NCI-H2196 treated with DMSO at 0.1 percent for 48 hours (cell line): Measurements from ENCODE around the gene EYS.

Experiments used
- DNase-seq: peaks from one replicate; lab custom pipeline; 2025; ENCODE audit not compliant: unreplicated experiment; lab: John Stamatoyannopoulos, UW

EYS gene

DNA sequence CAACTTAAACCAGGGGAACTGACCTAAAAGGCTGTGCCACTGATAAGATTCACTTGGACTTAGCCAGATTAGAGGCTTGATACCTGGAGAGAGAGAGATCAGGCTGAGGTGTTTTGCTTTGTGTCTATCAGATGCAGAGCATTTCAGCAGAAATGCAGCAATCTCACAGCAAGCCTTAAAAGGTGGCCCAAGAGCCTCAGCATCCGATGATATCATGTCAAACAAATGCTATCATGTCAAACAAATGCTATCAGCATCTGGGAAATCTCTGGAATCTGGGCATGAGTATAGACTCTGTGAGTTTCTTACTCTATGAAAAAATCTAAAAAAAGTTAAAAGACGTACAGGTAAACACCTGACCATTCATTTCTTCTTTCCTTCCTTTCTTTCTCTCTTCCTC is 718.9 kb downstream of the EYS start:
- DNase-seq = no peak

DNA sequence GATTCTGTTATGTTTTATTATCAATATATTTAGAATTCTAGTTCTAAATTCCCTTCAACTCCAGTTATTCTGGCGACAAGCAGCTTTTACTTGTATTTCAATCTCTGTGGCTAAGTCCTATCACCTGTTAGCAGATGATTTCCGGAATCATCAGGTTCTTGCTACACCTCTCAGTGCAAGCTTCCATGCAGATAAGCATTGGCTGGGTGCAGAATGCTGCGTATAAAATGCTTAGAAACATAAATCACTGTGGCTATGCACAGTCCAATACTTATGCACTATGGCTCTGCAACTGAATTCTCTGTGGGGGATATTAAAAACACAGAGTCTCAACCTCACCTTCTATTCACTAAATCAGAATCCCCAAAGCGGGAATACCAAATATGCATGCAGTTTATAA is 720.0 kb downstream of the EYS start:
- no peak for DNase-seq

DNA sequence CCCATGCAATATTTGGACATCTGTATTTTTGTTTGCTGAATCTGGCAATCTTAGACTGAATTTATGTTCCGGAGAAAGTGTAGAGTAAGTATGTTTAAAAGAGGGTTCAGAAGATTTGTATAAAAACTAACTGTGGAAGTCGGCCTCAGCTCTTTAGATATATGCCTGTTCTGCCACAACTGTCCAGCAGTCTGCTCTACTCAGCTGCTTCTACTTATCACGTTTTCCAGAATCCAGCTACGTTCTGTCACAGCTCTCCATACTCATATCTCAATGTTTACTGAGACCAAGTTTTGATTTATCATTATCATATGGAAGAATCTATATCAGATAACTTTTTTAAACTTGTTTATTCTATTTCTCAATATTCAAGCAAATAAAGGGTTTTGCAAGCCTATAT is 721.3 kb downstream of the EYS start:
- no peak for DNase-seq

DNA sequence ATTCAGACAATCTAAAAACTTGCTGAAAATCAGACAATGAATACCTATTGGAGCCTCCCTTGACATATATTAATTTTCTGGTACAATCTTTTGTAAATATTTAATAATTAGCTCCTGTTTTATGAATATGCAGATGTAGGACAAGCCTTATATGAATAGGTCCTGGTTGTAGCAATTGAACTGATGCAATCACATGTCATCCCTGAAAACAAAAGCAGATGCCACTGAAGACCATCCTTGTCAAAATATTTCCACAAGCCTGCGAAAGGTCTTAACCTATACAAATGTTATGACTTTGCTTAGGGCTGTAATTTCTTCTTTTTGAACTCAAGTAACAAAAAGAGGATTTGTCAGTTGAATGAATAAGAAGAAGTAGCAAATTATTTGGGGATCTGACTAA is 722.1 kb downstream of the EYS start:
- no peak for DNase-seq

DNA sequence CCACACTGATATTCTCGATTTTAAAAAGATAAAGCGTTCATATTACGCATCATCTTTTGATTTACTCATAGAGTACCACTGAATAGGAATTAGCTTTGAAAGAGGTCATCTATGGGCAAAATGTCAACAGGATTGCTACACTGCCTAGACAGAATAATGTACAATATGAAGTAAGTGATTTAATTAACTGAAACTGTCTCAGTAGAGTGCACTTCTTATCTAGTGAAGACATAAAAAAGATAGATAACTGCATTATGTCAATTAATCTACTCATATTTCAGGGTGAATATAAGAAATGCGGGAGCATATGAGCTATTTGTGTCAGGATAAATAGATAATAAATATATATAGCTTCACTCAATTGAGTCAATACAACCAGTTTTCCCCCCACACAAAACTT is 723.9 kb downstream of the EYS start:
- no peak for DNase-seq

DNA sequence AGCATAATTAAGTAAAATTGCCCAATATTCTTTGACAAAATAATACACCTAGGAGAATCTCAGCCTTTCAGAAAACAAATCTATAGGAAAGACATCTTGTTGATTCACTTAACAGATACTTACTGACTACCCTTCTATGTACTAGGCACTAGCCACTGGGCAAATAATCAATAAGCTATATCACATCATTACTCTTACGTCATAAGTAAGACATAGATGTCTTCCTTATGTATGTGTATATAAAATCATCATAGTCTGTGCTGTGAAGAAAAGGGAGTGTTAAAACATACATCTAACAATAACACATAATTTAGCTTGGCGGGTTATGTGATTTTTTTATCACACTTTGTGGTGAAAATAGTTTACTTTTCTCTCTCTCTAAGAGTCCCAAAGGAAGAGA is 733.9 kb downstream of the EYS start:
- no peak for DNase-seq

DNA sequence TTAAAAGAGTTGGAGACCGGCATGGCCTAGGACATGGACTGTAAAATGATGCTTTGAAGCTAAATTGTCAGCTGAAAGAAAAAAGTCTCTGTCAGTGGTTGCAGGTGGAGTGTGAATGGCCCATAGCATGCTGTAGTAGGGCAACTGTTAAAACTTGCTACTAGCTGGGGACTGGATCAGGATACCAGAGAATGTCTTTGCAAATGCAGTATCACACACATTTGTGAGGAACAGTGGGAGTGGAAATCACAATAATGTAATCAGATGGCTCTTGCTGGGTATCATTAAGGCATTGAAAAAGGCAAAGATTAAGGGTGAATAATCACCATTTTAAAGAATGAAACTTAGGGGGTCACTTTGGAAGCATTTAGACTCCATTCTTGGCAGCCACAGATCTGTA is 737.9 kb downstream of the EYS start:
- no peak for DNase-seq

DNA sequence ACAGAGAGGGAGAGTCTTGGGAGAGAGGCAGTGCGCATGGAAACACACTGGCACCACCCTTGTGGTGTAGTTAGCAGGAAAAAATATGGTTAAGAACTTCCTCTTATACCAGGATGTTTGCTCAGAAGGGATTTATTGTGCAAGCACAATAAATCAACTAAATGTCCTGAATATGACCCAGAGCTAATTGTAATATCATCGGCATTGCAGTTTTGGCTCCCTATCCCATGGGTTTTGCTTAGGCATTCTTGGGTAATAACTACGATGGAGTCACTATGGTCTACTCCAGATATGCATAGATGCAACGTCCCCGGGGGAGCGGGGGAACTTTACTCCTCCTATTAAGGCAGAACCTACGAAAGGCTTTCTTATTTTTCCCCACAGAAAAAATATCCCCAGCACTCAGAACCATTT is 751.6 kb downstream of the EYS start:
- no peak for DNase-seq

DNA sequence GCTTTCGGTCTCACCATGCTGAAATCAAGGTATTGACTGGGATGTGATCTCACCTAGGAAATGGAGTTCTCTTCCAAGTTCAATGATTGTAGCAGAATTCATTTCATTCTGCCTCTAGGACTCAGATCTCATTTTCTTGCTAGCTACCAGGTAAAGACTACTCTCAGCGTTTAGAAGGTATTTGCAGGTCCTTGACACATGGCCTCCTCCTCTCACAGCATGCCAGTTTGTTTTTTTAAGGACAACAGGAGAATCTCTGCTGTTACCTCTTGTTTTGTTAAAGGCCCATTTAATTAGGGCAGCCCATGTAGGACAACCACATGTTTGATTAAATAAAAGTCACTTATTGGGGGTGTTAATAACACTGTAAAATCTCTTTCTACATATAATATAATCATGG is 757.8 kb downstream of the EYS start:
- no peak for DNase-seq

DNA sequence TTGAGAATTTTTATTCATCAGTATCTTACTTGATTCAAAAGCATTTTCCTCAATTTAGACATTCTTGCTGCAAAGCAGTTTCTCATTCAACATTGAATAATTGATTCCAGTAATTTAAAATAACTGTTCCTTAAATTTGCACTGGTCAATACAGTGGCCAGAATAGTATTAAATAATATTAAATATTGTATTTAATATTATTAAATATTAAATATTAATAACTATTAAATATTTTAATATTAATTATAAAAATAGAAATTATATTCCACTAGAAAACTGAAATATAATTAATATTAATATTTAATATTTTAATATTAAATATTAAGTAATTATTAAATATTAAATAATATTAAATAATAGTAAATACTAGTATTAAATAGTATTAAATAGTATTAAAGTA is 758.8 kb downstream of the EYS start:
- DNase-seq = no peak

DNA sequence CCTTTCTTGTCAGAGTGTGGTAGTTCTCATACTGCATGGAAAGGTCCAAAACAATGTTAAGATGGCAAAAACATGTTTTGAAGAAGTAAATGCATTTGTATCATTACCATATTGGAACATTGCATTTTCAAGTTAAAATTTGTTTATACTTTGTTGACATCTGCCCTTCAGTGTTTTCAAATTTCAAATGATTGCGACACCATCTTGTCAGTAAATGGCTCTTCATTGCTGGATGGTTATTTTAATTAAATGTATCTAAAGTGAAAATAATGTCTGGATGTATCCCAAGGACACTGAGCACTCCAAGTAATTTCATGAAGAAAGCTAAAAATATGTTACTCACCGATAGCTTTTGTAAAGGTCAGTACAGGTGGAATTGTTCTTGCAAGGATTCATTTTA is 761.6 kb downstream of the EYS start:
- no peak for DNase-seq

DNA sequence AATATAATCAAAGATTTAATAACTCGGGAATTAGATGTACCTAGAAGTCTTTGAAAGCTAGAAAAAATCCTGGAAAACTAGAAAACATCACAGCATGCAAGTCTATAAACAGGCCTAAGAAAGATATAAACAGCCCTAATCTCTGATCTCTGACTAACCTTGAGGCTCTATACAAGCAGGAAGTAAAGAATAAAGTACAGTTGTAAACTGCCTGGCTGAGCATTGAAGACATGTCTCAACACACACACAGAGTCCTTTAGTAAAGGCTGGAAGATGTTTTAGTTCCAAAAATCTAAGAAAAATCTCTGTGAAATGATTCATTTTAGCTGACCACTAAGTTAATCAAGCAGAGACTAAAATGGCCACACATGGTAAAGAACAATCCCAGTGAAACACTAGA is 774.5 kb downstream of the EYS start:
- DNase-seq = no peak

DNA sequence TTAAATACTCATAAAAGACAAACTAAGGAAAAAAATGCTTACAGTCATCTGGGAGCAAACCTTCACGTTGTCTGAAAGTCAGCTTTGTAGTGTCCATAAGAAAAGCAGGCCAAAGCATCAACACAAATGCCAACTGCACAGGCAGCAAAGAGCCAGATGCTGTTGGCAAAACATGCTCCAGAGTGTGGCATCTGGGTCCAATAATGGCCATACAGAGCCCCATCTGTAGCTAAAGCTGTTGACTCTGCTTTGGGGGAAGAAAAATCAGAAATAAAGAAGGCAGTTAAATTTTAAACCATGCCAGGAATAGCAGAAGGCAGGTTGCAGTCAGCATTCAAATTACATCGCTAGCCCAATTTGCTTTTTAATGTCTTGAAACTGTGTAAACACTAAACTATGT is 776.3 kb downstream of the EYS start:
- DNase-seq = no peak

DNA sequence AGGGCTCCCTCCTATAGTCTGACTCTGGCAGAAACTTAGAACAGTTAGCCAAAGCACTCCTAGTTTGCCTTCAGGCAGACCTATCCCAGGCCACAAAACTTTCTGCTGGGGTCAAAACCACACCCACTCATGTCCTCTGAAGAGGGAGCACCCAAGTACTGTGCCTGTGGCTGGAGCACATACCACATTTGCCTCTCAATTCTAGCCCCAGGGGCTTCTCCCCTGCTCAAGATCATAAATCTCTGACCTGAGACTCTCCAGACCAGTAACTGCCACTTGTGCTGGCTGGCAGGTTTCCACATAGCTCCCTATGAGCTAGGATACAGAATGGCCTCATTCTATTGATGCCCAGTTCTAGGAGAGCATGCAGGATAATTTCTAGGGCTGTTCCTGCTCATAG is 781.0 kb downstream of the EYS start:
- DNase-seq = no peak

DNA sequence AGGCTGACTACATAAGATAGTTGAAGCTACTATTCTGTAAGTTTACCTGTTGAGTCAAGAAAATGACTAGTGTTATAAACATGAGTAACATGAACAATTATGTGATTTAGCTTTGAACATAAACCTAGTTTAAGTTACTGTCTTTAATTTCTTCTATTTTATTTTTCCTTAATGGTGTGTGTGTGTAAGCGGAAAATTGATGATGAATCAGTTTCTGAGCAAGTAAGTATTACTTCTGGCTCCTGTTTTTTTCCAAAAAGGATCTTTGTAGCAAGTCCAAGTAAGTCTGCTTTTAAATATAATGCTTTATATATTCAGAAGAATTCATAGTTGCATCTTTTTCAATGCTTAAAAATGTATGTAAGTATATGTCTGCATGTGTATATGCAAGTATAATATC is 786.8 kb downstream of the EYS start:
- no peak for DNase-seq

DNA sequence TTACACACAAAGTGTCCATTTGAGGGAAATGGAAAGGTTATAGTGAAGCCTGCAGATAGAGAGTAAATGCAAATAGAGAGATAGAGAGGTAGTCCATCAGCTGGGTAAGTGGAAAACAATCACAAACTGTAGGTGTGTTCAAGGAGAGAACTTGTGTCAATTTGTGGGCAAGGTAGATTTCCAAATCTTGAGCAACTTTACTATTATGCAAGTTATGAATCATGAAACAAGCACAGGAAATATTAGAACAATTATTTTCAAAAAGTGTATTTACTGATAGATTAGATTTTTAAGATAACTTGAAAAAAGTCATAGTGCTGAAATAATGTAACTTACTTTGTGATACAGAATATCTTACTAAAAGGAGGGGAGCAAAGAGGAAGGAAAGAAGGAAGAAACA is 792.9 kb downstream of the EYS start:
- no peak for DNase-seq

DNA sequence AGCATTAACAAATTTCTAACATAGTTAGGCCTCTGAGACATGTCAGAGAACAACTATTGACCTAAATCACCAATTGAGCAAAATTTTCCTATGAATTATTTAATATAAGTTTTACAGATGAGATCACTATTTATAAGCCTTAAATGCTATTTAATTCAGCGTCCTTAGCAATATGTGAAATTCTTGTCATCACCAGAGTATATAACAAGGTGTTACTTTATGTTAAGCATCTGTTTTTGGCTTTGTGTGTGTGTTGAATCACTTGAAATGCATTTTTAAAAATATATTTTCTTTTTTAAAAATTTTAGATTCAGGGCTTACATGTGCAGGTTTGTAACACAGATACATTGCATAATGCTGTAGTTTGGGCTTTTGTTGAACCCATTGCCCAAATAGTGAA is 794.1 kb downstream of the EYS start:
- DNase-seq = no peak

DNA sequence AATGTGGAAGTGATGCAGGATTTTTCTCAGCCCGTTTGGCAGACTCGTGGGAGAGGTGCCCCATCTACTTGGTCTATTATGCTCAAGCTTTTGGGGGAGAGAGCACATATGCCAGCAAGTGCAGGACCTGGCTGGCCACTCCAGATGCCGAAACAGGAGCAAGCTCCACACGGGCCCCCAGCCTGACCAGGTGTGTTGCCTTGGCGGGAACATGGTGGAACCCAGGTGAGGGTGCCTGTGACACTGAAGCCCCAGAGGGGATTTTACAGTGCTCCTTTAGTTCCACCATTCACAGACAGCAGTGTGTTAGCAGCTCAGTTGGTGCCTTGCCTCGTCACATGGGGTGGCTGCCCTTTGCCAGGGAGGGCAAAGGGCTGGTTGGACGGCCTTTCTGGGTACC is 798.9 kb downstream of the EYS start:
- DNase-seq = no peak

DNA sequence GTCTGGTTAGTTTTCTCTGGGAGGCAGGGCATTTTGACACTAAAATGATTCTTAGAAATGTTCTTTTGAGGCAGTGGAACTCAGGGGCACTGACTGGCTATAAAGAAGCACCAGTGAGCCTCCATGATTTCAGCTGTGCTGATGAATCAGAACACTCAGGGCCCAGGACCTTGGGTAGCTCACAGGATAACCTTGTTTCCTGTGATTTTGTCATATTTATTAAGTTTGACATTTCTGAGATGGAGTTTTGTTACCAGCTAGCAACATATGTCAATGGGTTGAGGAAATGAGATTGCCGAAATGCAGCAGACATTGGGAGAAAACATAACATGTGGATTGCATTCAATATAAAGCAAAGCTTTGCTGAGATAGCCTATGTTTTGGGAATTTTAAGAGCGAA is 802.4 kb downstream of the EYS start:
- no peak for DNase-seq

DNA sequence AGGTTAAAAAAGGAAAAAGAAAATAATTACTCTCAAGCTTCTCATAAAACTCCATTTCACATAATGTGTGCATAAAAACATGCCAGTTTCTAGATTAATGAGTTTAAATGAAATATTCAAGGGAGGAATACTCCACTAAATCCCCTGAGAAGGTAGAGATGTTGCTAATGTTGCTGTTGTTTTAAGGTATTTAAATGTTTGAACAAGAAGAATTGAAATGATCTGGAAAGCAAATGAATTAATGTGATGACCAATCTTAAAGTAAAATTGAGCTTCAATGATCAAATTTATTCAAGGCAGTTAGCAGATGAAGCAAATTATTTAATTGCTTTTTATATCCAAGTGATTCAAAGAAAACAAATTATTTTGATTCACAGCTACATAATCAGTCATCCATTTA is 804.4 kb downstream of the EYS start:
- no peak for DNase-seq

DNA sequence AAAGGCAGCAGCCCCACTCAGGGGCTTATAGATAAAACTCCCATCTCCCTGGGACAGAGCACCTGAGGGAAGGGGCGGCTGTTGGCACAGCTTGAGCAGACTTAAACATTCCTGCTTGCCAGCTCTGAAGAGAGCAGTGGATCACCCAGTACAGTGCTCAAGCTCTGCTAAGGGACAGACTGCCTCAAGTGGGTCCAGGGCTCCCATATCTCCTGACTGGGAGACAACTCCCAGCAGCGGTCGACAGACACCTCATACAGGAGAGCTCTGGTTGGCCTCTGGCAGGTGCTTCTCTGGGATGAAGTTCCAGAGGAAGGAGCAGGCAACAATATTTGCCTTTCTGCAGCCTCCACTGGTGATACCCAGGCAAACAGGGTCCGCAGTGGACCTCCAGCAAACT is 810.1 kb downstream of the EYS start:
- DNase-seq = no peak

DNA sequence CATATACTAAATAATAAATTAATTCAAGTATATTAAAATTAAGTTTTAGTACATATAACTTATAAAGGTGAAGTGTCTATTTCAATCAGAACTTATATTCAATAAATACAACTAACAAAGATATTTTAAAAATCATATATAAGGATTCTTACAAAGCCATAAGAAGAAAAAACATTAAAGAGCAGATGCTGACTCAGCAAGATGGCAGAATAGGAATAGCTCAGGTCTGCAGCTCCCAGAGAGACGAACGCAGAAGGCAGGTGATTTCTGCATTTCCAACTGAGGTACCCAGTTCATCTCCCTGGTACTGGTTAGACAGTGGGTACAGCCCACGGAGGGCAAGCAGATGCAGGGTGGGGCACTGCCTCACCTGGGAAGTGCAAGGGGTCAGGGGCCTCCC is 811.1 kb downstream of the EYS start:
- DNase-seq = no peak

DNA sequence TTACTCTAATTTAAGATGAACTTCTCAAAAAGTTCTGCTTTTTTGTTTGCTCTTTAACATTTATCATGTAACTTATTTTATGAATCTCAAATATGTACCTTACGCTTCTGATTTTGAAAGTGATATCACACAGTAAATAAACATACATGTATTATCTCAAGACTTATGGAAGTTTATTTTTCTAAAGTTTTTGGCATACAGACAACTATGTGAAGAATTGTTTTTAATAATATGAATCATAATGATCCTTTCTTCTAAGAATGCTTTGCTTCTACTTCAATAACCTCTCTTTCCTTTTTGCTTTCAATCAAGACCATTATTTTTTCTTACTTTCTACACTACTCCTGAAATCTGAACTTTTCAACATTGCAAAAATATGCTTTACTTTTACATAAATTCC is 816.4 kb downstream of the EYS start:
- no peak for DNase-seq

DNA sequence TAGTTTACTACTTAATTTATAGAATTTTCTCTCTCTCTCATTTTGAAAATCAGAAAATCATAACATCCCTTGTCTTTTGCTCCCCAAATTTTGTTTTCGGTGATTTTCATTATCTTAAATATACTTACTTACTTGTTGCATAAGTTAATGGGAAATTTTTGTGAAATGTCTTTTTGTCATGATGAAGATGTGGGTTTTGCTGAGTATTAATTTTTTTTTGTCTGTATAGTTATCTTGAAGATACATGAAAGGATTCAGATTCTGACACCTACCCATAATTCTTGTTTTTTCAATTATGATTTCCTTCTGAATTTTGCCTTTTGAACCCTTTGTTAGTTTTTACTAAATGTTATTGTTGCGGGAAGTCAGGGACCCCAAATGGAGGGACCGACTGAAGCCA is 817.9 kb downstream of the EYS start:
- no peak for DNase-seq
